Osteocyte (in vitro differentiated cells): Measurements from ENCODE around the gene IL4I1. TPM values are rescaled to one million over a fixed set of nuclear protein-coding genes. Genes with fewer than 3 reads are reported as not detected.

ENCODE experiments used
- DNase-seq: peaks from one replicate; pipeline ENCODE4 v3.0.0; 2021; ENCODE audit warnings: mixed read lengths; ENCODE audit not compliant: unreplicated experiment; ENCODE audit errors: extremely low spot score
- H3K27ac Mint-ChIP-seq: one replicate; pipeline ENCODE4 v1.8.0; 2021; ENCODE audit warnings: mild to moderate bottlenecking, mixed read lengths; ENCODE audit not compliant: unreplicated experiment
- H3K27me3 Mint-ChIP-seq: one replicate; pipeline ENCODE4 v1.8.0; 2021; ENCODE audit warnings: mixed read lengths; ENCODE audit not compliant: unreplicated experiment
- H3K36me3 Mint-ChIP-seq: one replicate; pipeline ENCODE4 v1.8.0; 2021; ENCODE audit warnings: mixed read lengths; ENCODE audit not compliant: unreplicated experiment
- H3K4me1 Mint-ChIP-seq: one replicate; pipeline ENCODE4 v1.8.0; 2021; ENCODE audit warnings: mixed read lengths; ENCODE audit not compliant: unreplicated experiment
- H3K4me3 Mint-ChIP-seq: one replicate; pipeline ENCODE4 v1.8.0; 2021; ENCODE audit warnings: mild to moderate bottlenecking, moderate library complexity, mixed read lengths; ENCODE audit not compliant: unreplicated experiment
- H3K9me3 Mint-ChIP-seq: one replicate; pipeline ENCODE4 v1.8.0; 2021; ENCODE audit warnings: mixed read lengths; ENCODE audit not compliant: unreplicated experiment
- total RNA-seq: library from RNA; stranded (reverse); gene quantifications from 2 replicates; pipeline ENCODE4 v1.2.1, GENCODE V29; 2021
- TF ChIP-seq, protein P1 (sequence below): fragments of 200-600 bp; sonication (generic); IDR thresholded peaks from 2 replicates; pipeline ENCODE4 v1.5.0; 2021; ENCODE audit warnings: antibody characterized with exemption, mild to moderate bottlenecking, moderate library complexity

The IL4I1 gene
- total RNA-seq, 1 donor from 2014 or later: not detected

DNA sequence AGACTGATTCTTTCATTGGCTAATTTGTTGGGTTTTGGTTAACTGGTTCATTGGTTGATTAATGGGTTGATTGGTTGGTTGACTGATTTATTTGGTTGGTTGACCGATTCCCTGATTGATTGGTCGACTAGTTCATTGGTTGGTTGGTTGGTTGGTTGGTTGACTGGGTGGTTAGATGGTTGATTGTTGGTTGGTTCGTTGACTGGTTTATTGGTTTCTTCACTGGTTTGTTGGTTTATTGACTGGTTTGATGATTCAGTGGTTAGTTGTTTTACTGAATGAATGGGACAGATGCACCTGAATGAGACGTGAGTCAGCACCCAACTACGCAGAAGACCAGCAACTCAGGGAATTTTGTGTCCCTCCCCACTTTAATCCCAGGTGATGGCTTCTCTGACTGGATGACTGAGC, 35.4 kb upstream of the IL4I1 start:
- H3K9me3 Mint-ChIP-seq: no peaks in the 10 kb centered on the region
- DNase-seq: no peak
- H3K4me1 Mint-ChIP-seq: peaks cover 25% of the 10 kb centered on the region
- no peak overlapping the region for H3K4me3 Mint-ChIP-seq
- TF ChIP-seq, protein P1, sequence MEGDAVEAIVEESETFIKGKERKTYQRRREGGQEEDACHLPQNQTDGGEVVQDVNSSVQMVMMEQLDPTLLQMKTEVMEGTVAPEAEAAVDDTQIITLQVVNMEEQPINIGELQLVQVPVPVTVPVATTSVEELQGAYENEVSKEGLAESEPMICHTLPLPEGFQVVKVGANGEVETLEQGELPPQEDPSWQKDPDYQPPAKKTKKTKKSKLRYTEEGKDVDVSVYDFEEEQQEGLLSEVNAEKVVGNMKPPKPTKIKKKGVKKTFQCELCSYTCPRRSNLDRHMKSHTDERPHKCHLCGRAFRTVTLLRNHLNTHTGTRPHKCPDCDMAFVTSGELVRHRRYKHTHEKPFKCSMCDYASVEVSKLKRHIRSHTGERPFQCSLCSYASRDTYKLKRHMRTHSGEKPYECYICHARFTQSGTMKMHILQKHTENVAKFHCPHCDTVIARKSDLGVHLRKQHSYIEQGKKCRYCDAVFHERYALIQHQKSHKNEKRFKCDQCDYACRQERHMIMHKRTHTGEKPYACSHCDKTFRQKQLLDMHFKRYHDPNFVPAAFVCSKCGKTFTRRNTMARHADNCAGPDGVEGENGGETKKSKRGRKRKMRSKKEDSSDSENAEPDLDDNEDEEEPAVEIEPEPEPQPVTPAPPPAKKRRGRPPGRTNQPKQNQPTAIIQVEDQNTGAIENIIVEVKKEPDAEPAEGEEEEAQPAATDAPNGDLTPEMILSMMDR: no peak
- no peaks in the 10 kb centered on the region for H3K27me3 Mint-ChIP-seq
- peaks cover 17% of the 10 kb centered on the region for H3K36me3 Mint-ChIP-seq
- H3K27ac Mint-ChIP-seq: no peak overlapping the region

DNA sequence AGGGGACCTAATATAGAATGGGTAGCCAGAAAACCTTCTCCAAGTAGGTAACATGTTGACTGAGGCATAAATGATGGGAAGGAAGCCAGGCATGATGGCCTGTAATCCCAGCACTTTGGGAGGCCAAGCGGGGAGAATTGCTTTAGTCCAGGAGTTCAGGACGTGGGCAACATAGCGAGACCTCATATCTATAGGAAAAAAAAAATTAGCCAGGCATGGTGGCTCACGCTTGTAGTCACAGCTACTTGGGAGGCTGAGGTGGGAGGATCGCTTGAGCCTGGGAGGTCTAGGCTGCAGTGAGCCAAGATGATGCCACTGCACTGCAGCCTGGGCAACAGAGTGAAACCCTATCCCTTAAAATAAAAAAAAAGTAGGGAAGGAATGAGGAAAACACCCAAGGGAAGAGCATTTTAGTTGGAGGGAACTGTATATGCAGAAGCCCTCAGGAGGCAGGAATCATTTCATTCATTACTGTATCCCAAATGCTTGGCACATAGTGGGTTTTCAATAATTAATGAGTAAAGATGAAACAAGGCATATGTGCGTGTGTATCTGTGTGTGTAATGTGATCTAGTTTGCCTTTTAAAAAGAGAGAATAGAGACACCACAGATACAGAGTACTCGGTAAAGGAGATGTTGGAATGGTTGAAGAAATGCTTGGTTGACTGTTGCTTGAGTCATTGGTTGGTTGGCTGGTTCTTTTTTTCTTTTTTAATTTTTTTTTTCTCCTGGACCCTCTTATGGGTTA, 34.8 kb upstream of the IL4I1 start:
- TF ChIP-seq, protein P1: no peak
- no peaks in the 10 kb centered on the region for H3K9me3 Mint-ChIP-seq
- H3K27me3 Mint-ChIP-seq: no peaks in the 10 kb centered on the region
- peaks cover 17% of the 10 kb centered on the region for H3K36me3 Mint-ChIP-seq
- H3K4me1 Mint-ChIP-seq: peaks cover 25% of the 10 kb centered on the region
- no peak overlapping the region for H3K4me3 Mint-ChIP-seq
- DNase-seq: no peak
- no peak overlapping the region for H3K27ac Mint-ChIP-seq

DNA sequence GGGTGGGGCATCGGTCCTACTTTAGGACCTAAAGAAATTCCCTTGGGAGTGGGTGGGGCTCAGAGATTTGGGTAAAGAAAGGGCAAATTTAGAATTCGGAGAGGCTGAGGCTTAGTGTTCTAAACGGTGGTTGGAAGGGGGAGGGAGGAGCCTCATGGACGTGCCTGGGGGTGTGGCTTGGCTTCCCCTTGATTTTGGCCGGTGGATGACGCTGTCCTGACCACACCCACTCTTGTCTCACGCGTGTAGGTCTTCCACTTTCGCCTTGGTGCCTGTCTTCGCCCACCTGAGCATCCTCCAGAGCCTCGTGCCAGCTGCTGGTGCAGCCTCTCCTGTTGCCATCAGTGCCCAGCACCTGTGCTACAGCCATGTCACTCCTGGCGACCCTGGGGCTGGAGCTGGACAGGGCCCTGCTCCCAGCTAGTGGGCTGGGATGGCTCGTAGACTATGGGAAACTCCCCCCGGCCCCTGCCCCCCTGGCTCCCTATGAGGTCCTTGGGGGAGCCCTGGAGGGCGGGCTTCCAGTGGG, 33.9 kb upstream of the IL4I1 start:
- no peaks in the 10 kb centered on the region for H3K9me3 Mint-ChIP-seq
- peaks cover 20% of the 10 kb centered on the region for H3K36me3 Mint-ChIP-seq
- peak overlapping the region; percentile 99 for H3K4me3 Mint-ChIP-seq
- H3K27me3 Mint-ChIP-seq: no peaks in the 10 kb centered on the region
- TF ChIP-seq, protein P1: no peak
- peaks cover 26% of the 10 kb centered on the region for H3K4me1 Mint-ChIP-seq
- no peak for DNase-seq
- peak overlapping the region; percentile 98 for H3K27ac Mint-ChIP-seq

DNA sequence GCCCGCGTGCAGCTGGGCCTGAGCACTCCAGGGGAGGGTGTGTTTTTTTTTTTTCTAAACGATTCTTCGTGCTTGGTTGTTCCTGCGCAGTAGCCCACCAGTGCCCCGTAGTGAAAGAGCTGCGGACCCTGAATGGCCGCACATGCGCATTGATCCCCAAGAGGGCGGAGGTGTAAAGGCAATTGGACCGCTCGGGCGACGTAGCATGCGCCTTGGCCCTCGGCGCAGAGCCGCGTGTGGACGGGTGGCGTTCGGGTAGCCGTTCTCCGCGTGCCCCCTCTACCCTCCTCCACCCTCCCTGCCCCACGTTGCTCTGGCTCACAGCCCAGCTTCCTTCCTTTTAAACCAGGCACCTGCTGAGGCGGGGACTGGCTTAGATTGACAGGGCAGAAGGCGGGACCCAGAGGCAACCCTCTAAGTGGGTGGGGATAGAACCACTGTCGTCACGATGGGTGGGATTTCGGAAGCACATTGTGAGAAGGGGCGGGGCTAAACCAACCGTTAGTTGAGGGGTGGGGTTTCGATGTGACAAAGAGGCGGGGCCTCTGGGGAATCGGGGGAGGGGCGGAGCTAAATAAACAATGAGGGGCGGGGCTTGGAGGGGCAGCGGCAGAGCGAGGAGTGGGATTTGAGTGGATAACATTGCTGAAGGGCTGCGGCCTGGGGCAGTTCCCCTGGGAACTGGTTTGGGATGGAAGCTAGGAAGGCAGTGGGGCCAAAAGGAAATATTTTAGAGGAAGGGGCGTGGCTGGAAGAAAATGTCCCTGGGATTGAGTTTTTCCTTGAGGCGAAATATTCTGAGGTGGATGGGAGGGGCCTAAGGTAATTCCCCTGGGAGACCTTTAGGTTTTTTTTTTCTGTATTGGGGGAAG, 33.2 kb upstream of the IL4I1 start:
- peaks cover 25% of the 10 kb centered on the region for H3K36me3 Mint-ChIP-seq
- H3K9me3 Mint-ChIP-seq: no peaks in the 10 kb centered on the region
- peak overlapping the region; percentile 99 for H3K4me3 Mint-ChIP-seq
- peaks cover 27% of the 10 kb centered on the region for H3K4me1 Mint-ChIP-seq
- peak; percentile 97 for DNase-seq
- TF ChIP-seq, protein P1: no peak
- H3K27ac Mint-ChIP-seq: peak overlapping the region; percentile 98
- H3K27me3 Mint-ChIP-seq: no peaks in the 10 kb centered on the region
